ENCODE measurements around the gene PHTF2.

DNA sequence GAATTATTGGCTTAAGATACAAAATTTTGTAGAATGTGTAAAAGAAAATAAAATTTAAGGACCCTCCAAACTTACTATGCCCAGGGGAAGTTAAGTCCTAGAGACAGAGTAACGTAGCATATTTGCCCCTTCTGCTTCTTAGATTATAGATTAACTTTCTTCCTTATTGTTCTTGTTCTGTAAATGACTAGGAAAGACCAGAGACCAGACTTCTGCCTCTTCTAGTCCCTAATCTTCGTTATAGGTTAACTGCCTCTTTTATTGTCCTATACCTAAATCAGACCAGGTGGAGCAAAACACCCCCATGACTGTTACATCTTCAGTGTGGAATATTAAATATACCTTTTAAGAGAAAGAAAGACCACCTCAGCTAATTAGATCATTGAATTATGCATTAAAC is 160.5 kb downstream of the PHTF2 start:
- TF ChIP-seq RAD21 (IDR thresholded peaks at IDR 0.05; ENCODE audit: low read length) (no peak), CTCF (conservative IDR thresholded peaks at IDR 0.05; ENCODE audit: low read depth, low read length) (no peak), FOS (IDR thresholded peaks at IDR 0.05; ENCODE audit: low read depth, low read length) (no peak), POLR2A (IDR thresholded peaks at IDR 0.05; ENCODE audit: low read depth, low read length) (no peak), SMC3 (IDR thresholded peaks at IDR 0.05; ENCODE audit: low read depth, low read length) (no peak), RFX5 (IDR thresholded peaks at IDR 0.05; ENCODE audit: low read depth, low read length) (no peak), MXI1 (IDR thresholded peaks at IDR 0.05; ENCODE audit: borderline replicate concordance, low read depth, low read length) (no peak), RCOR1 (IDR thresholded peaks at IDR 0.05; ENCODE audit: insufficient replicate concordance, low read length) (no peak), MAZ (IDR thresholded peaks at IDR 0.05; ENCODE audit: borderline replicate concordance, low read depth, low read length) (no peak), CHD1 (IDR thresholded peaks at IDR 0.05; ENCODE audit: low read depth, low read length) (no peak)
- TF ChIP-seq, protein P1, sequence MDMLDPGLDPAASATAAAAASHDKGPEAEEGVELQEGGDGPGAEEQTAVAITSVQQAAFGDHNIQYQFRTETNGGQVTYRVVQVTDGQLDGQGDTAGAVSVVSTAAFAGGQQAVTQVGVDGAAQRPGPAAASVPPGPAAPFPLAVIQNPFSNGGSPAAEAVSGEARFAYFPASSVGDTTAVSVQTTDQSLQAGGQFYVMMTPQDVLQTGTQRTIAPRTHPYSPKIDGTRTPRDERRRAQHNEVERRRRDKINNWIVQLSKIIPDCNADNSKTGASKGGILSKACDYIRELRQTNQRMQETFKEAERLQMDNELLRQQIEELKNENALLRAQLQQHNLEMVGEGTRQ (IDR thresholded peaks at IDR 0.05; ENCODE audit: low read depth, low read length) = no peak

Data from IMR-90 (cell line).